IPS DF 6.9 (cell line): ENCODE data around the gene MTFR2.

Experiments used
- DNase-seq: peaks from one replicate; pipeline ENCODE4 v3.0.0-alpha.2; 2013; ENCODE audit warnings: low read depth, low spot score
- H3K27ac ChIP-seq: one replicate; pipeline ENCODE4 v1.5.1; 2013; ENCODE audit warnings: low read length, control low read depth
- H3K27me3 ChIP-seq: 2 replicates; pipeline ENCODE4 v1.6.1; 2013; ENCODE audit warnings: mild to moderate bottlenecking, low read length; ENCODE audit not compliant: control insufficient read depth, insufficient read depth
- H3K36me3 ChIP-seq: 2 replicates; pipeline ENCODE4 v1.6.1; 2013; ENCODE audit warnings: low read length; ENCODE audit not compliant: control insufficient read depth, insufficient read depth
- H3K4me1 ChIP-seq: 2 replicates; pipeline ENCODE4 v1.6.1; 2013; ENCODE audit warnings: low read length; ENCODE audit not compliant: control insufficient read depth, insufficient read depth
- H3K4me3 ChIP-seq: 2 replicates; pipeline ENCODE4 v1.5.1; 2013; ENCODE audit warnings: mild to moderate bottlenecking, low read length
- H3K9me3 ChIP-seq: 2 replicates; pipeline ENCODE4 v1.6.1; 2013; ENCODE audit warnings: low read length, inconsistent platforms; ENCODE audit not compliant: control insufficient read depth, insufficient read depth
- WGBS: extraction: QIAGEN DNeasy Blood & Tissue Kit; methylation state at CpG from one replicate; pipeline ENCODE4 v1.1.7; 2013; ENCODE audit warnings: mixed read lengths, missing lambda C conversion rate; ENCODE audit not compliant: insufficient read length, insufficient coverage; 5-methylcytosine and 5-hydroxymethylcytosine counted together

Gene MTFR2

GRCh38 chr6:136274062-136274461 is 24.0 kb upstream of the MTFR2 start:
- H3K4me1 ChIP-seq, result no peaks in the 10 kb centered on the region

GRCh38 chr6:136265101-136265500 is 15.0 kb upstream of the MTFR2 start:
- Histone ChIP-seq H3K9me3 (no peaks in the 10 kb centered on the region), H3K27ac (no peak overlapping the region), H3K4me3 (no peak overlapping the region), H3K4me1 (no peaks in the 10 kb centered on the region), H3K36me3 (peaks cover 5% of the 10 kb centered on the region; the same call in 1 of the 2 replicates), H3K27me3 (no peaks in the 10 kb centered on the region)
- no CpG with 5 or more reads among the region's 1 CpG for WGBS
- no peak for DNase-seq

More at GRCh38 chr6:136274062-136274461, 24.0 kb upstream of the MTFR2 start:
- no peak for DNase-seq
- no CpG with 5 or more reads among the region's 1 CpG for WGBS
- Histone ChIP-seq H3K27me3 (no peaks in the 10 kb centered on the region), H3K4me3 (no peak overlapping the region), H3K36me3 (peaks cover 11% of the 10 kb centered on the region; the same call in 1 of the 2 replicates), H3K27ac (no peak overlapping the region), H3K9me3 (no peaks in the 10 kb centered on the region)

- Histone ChIP-seq H3K4me3 (no peak overlapping the region), H3K4me1 (no peaks in the 10 kb centered on the region), H3K9me3 (no peaks in the 10 kb centered on the region), H3K27me3 (no peaks in the 10 kb centered on the region), H3K27ac (no peak overlapping the region), H3K36me3 (peaks cover 2% of the 10 kb centered on the region; the same call in 1 of the 2 replicates)
- DNase-seq, result no peak
- no CpG with 5 or more reads among the region's 1 CpG for WGBS
Measured at GRCh38 chr6:136262940-136263339, 12.8 kb upstream of the MTFR2 start.

- Histone ChIP-seq H3K36me3 (no peaks in the 10 kb centered on the region; the same call in 1 of the 2 replicates), H3K9me3 (no peaks in the 10 kb centered on the region), H3K27ac (no peak overlapping the region), H3K4me3 (no peak overlapping the region), H3K27me3 (no peaks in the 10 kb centered on the region), H3K4me1 (no peaks in the 10 kb centered on the region)
- no peak for DNase-seq
Measured at GRCh38 chr6:136254851-136255466, 4.8 kb upstream of the MTFR2 start.

GRCh38 chr6:136253734-136254133 is 3.6 kb upstream of the MTFR2 start:
- Histone ChIP-seq H3K4me3 (no peak overlapping the region), H3K27me3 (no peaks in the 10 kb centered on the region), H3K4me1 (no peaks in the 10 kb centered on the region), H3K36me3 (no peaks in the 10 kb centered on the region; the same call in 1 of the 2 replicates), H3K9me3 (no peaks in the 10 kb centered on the region), H3K27ac (no peak overlapping the region)
- WGBS, result no CpG with 5 or more reads among the region's 6 CpGs
- DNase-seq, result no peak

GRCh38 chr6:136252441-136252840 is 2.3 kb upstream of the MTFR2 start:
- no peak for DNase-seq
- no peaks in the 10 kb centered on the region for H3K36me3 ChIP-seq
- 100% methylated on average over 1 of the region's 2 CpGs for WGBS
- no peaks in the 10 kb centered on the region for H3K27me3 ChIP-seq
- no peak overlapping the region for H3K4me3 ChIP-seq
- no peaks in the 10 kb centered on the region for H3K4me1 ChIP-seq
- no peaks in the 10 kb centered on the region for H3K9me3 ChIP-seq
- H3K27ac ChIP-seq, result no peak overlapping the region

- WGBS, result no CpG with 5 or more reads among the region's 4 CpGs
- no peaks in the 10 kb centered on the region for H3K9me3 ChIP-seq
- H3K4me1 ChIP-seq, result no peaks in the 10 kb centered on the region
- H3K27ac ChIP-seq, result no peak overlapping the region
- H3K27me3 ChIP-seq, result no peaks in the 10 kb centered on the region
- no peaks in the 10 kb centered on the region for H3K36me3 ChIP-seq
- DNase-seq, result no peak
- H3K4me3 ChIP-seq, result no peak overlapping the region
Measured at GRCh38 chr6:136251394-136251793, 1.3 kb upstream of the MTFR2 start.

GRCh38 chr6:136250686-136251008 is 536 bp upstream of the MTFR2 start:
- H3K4me1 ChIP-seq, result no peaks in the 10 kb centered on the region
- H3K27me3 ChIP-seq, result no peaks in the 10 kb centered on the region
- H3K4me3 ChIP-seq, result peak overlapping the region; percentile 78; the same call in 1 of the 2 replicates
- no peaks in the 10 kb centered on the region for H3K36me3 ChIP-seq
- no CpG with 5 or more reads among the region's 8 CpGs for WGBS
- H3K27ac ChIP-seq, result no peak overlapping the region
- no peak for DNase-seq
- no peaks in the 10 kb centered on the region for H3K9me3 ChIP-seq

- WGBS, result no CpG with 5 or more reads among the region's 6 CpGs
- H3K36me3 ChIP-seq, result no peaks in the 10 kb centered on the region
- peak overlapping the region; percentile 89; the same call in 1 of the 2 replicates for H3K4me3 ChIP-seq
- H3K27me3 ChIP-seq, result no peaks in the 10 kb centered on the region
- no peaks in the 10 kb centered on the region for H3K9me3 ChIP-seq
- DNase-seq, result no peak
- no peak overlapping the region for H3K27ac ChIP-seq
- no peaks in the 10 kb centered on the region for H3K4me1 ChIP-seq
Measured at GRCh38 chr6:136249336-136249735, 775 bp downstream of the MTFR2 start.

GRCh38 chr6:136244061-136244616 is 6.0 kb downstream of the MTFR2 start:
- no peak overlapping the region for H3K27ac ChIP-seq
- H3K36me3 ChIP-seq, result no peaks in the 10 kb centered on the region
- no peak overlapping the region for H3K4me3 ChIP-seq
- 100% methylated on average over 2 of the region's 5 CpGs for WGBS
- no peaks in the 10 kb centered on the region for H3K27me3 ChIP-seq
- no peaks in the 10 kb centered on the region for H3K9me3 ChIP-seq
- H3K4me1 ChIP-seq, result no peaks in the 10 kb centered on the region
- no peak for DNase-seq
